NCI-H2171 treated with DMSO at 0.1 percent for 48 hours (cell line): Measurements from ENCODE around the gene RRAS.
"Not testable (repeated sequence)": the region's sequence is repeated elsewhere in the genome, so short reads cannot be mapped to it uniquely, and the experiment has no call there.

Experiments
- DNase-seq: peaks from one replicate; lab custom pipeline; 2025; lab: John Stamatoyannopoulos, UW

RRAS gene

GRCh38 chr19:49631014-49631588 is 8.8 kb downstream of the RRAS start:
- peak; percentile 31 for DNase-seq

GRCh38 chr19:49629659-49630058 is 10.3 kb downstream of the RRAS start:
- no peak for DNase-seq

- DNase-seq, result no peak
Observed at GRCh38 chr19:49626226-49626625, 13.7 kb downstream of the RRAS start.

GRCh38 chr19:49624967-49625910 is 14.7 kb downstream of the RRAS start:
- no peak for DNase-seq

GRCh38 chr19:49617860-49618259 is 22.1 kb downstream of the RRAS start:
- DNase-seq, result not testable (repeated sequence)

GRCh38 chr19:49616945-49617344 is 23.0 kb downstream of the RRAS start:
- DNase-seq, result no peak

- DNase-seq, result no peak
Observed at GRCh38 chr19:49616532-49616931, 23.4 kb downstream of the RRAS start.

GRCh38 chr19:49615861-49616260 is 24.1 kb downstream of the RRAS start:
- DNase-seq, result no peak

GRCh38 chr19:49614096-49614833 is 25.7 kb downstream of the RRAS start:
- no peak for DNase-seq

- no peak for DNase-seq
Observed at GRCh38 chr19:49613374-49613773, 26.6 kb downstream of the RRAS start.

- no peak for DNase-seq
Observed at GRCh38 chr19:49609499-49610092, 30.3 kb downstream of the RRAS start.

- DNase-seq, result no peak
Observed at GRCh38 chr19:49605605-49606004, 34.3 kb downstream of the RRAS start.

- DNase-seq, result no peak
Observed at GRCh38 chr19:49602806-49603205, 37.1 kb downstream of the RRAS start.

- DNase-seq, result no peak
Observed at GRCh38 chr19:49601482-49602038, 38.4 kb downstream of the RRAS start.

- DNase-seq, result no peak
Observed at GRCh38 chr19:49599378-49600295, 40.3 kb downstream of the RRAS start.

GRCh38 chr19:49597703-49597974 is 42.3 kb downstream of the RRAS start:
- DNase-seq, result no peak

GRCh38 chr19:49596954-49597702 is 42.8 kb downstream of the RRAS start:
- DNase-seq, result no peak

GRCh38 chr19:49596407-49596806 is 43.5 kb downstream of the RRAS start:
- no peak for DNase-seq

GRCh38 chr19:49595819-49596404 is 44.0 kb downstream of the RRAS start:
- DNase-seq, result no peak
